Parathyroid adenoma (tissue), 2 donors: ENCODE results near the gene TLE1.

Experiments
- H2AFZ ChIP-seq: fragments of 300-600 bp; sonication (generic); one replicate; pipeline ENCODE4 v1.7.0; 2017; ENCODE audit warnings: antibody characterized with exemption, mild to moderate bottlenecking
- H3K27ac ChIP-seq: fragments of 300-600 bp; sonication (generic); one replicate; pipeline ENCODE4 v1.7.0; 2017
- H3K27me3 ChIP-seq: fragments of 300-600 bp; sonication (generic); one replicate; pipeline ENCODE4 v1.7.0; 2017; ENCODE audit warnings: low read length; ENCODE audit not compliant: control insufficient read depth, insufficient read depth
- H3K36me3 ChIP-seq: fragments of 300-600 bp; sonication (generic); one replicate; pipeline ENCODE4 v1.7.0; 2017; ENCODE audit warnings: low read length; ENCODE audit not compliant: control insufficient read depth, insufficient read depth
- H3K4me1 ChIP-seq: fragments of 300-600 bp; sonication (generic); one replicate; pipeline ENCODE4 v1.7.0; 2017; ENCODE audit warnings: control low read depth
- H3K4me2 ChIP-seq: fragments of 300-600 bp; sonication (generic); one replicate; pipeline ENCODE4 v1.7.0; 2017; ENCODE audit warnings: low read length
- H3K4me3 ChIP-seq: fragments of 300-600 bp; sonication (generic); one replicate; pipeline ENCODE4 v1.7.0; 2017; ENCODE audit warnings: low read depth, low read length
- H3K79me2 ChIP-seq: fragments of 300-600 bp; sonication (generic); one replicate; pipeline ENCODE4 v1.7.0; 2017; ENCODE audit warnings: control low read depth
- H3K9ac ChIP-seq: fragments of 300-600 bp; sonication (generic); one replicate; pipeline ENCODE4 v1.7.0; 2017; ENCODE audit warnings: mild to moderate bottlenecking
- H3K9me3 ChIP-seq: fragments of 300-600 bp; sonication (generic); one replicate; pipeline ENCODE4 v1.7.0; 2017; ENCODE audit warnings: low read length; ENCODE audit not compliant: control insufficient read depth
- CTCF ChIP-seq: fragments of 300-600 bp; sonication (generic); IDR thresholded peaks from one replicate; pipeline ENCODE4 v1.7.0; 2017; ENCODE audit warnings: antibody characterized with exemption, mild to moderate bottlenecking
- donor health status: primary hyperparathyroidism.

TLE1 gene

GRCh38 chr9:81633952-81634854 lies 55.1 kb downstream of the TLE1 start:
- TF ChIP-seq CTCF: no peak
- Histone ChIP-seq H3K4me2 (no peak overlapping the region), H3K9ac (no peak overlapping the region), H3K4me1 (no peaks in the 10 kb centered on the region), H3K27me3 (no peaks in the 10 kb centered on the region), H3K36me3 (no peaks in the 10 kb centered on the region), H3K9me3 (no peaks in the 10 kb centered on the region), H3K4me3 (no peak overlapping the region), H3K27ac (no peak overlapping the region), H3K79me2 (no peaks in the 10 kb centered on the region), H2AFZ (no peak overlapping the region)

GRCh38 chr9:81632599-81632998 lies 56.7 kb downstream of the TLE1 start:
- Histone ChIP-seq H3K27me3 (no peaks in the 10 kb centered on the region), H2AFZ (no peak overlapping the region), H3K4me1 (no peaks in the 10 kb centered on the region), H3K4me2 (no peak overlapping the region), H3K4me3 (no peak overlapping the region), H3K9me3 (no peaks in the 10 kb centered on the region), H3K9ac (no peak overlapping the region), H3K79me2 (no peaks in the 10 kb centered on the region), H3K27ac (no peak overlapping the region), H3K36me3 (no peaks in the 10 kb centered on the region)
- no peak for TF ChIP-seq CTCF

GRCh38 chr9:81631218-81631745 lies 58.1 kb downstream of the TLE1 start:
- H3K4me2 ChIP-seq: no peak overlapping the region
- H3K79me2 ChIP-seq: no peaks in the 10 kb centered on the region
- H3K9ac ChIP-seq: no peak overlapping the region
- H3K4me3 ChIP-seq: no peak overlapping the region
- H3K4me1 ChIP-seq: no peaks in the 10 kb centered on the region
- no peak overlapping the region for H2AFZ ChIP-seq
- no peaks in the 10 kb centered on the region for H3K27me3 ChIP-seq
- no peak overlapping the region for H3K27ac ChIP-seq
- no peaks in the 10 kb centered on the region for H3K36me3 ChIP-seq
- no peak for TF ChIP-seq CTCF
- no peaks in the 10 kb centered on the region for H3K9me3 ChIP-seq

- Histone ChIP-seq H3K4me1 (no peaks in the 10 kb centered on the region), H3K79me2 (no peaks in the 10 kb centered on the region), H3K4me2 (no peak overlapping the region), H3K27ac (no peak overlapping the region), H3K27me3 (no peaks in the 10 kb centered on the region), H3K9me3 (no peaks in the 10 kb centered on the region), H3K9ac (no peak overlapping the region), H3K4me3 (no peak overlapping the region), H3K36me3 (no peaks in the 10 kb centered on the region), H2AFZ (no peak overlapping the region)
- no peak for TF ChIP-seq CTCF
Observed at GRCh38 chr9:81629440-81629839, 59.9 kb downstream of the TLE1 start.
